ENCODE data around the gene CLMP. TPM values are rescaled to one million over a fixed set of nuclear protein-coding genes. Genes with fewer than 3 reads are reported as not detected.

Gene CLMP
- total and polyA plus RNA-seq, 9 of the 15 experiments (the other 6 are each of a cell fraction or from before 2014, with no cell fraction given): 0.02 to 0.15 (median 0.03) TPM; not detected in 6

- no peak for TF ChIP-seq PHF20 (IDR thresholded peaks at IDR 0.05; ENCODE audit: partially characterized antibody)
- no peak for TF ChIP-seq SMARCC2 (IDR thresholded peaks at IDR 0.05; ENCODE audit: low read depth)
Observed at GRCh38 chr11:123186286-123186685, 8.8 kb downstream of the CLMP start (continued).

GRCh38 chr11:123185326-123185725, 9.7 kb downstream of the CLMP start:
- no peak overlapping the region for H3K27ac ChIP-seq (ENCODE audit: extremely low read depth, low read depth, low read length)
- no TSS peak for BruUV-seq (replicated peaks)
- peaks cover 14 to 65% of the 10 kb centered on the region in 2 experiments; a peak in 4 of 5 replicates for H3K27me3 ChIP-seq (ENCODE audit: control insufficient read depth in 2 of 2, insufficient read depth in 2 of 2, low read length in 2 of 2)
- no peaks in the 10 kb centered on the region for H3K9me1 ChIP-seq (ENCODE audit: control insufficient read depth, insufficient read depth, low read length)
- peak overlapping the region in 1 of 2 experiments; percentile 22; a peak in 1 of 4 replicates for H3K9ac ChIP-seq (ENCODE audit: insufficient read depth in 1 of 2, low read depth in 2 of 2, low read length in 2 of 2)
- CTCF ChIA-PET (ENCODE audit: low intra/inter-chr PET ratio): no interaction called here
- WGBS (ENCODE audit: insufficient coverage, low coverage, missing lambda C conversion rate): 0% methylated on average over 9 of the region's 12 CpGs
- intact Hi-C loops (cut with micrococcal nuclease): no loop called here
- H3K4me3 ChIP-seq: no peak overlapping the region
- DNase-seq (ENCODE audit: extremely low read depth in 1 of 4, low spot score in 3 of 4) (no peak), FAIRE-seq (no peak), ATAC-seq (no peak)
- POLR2A ChIA-PET: no interaction called here
- no peaks in the 10 kb centered on the region for H4K20me1 ChIP-seq (replicated peaks; ENCODE audit: control insufficient read depth, insufficient read depth, low read length)
- no peak for TF ChIP-seq SUPT5H (IDR thresholded peaks at IDR 0.05)
- no peak for TF ChIP-seq BRF1 (IDR thresholded peaks at IDR 0.05; ENCODE audit: borderline replicate concordance, extremely low read depth, insufficient read length)
- no peak for TF ChIP-seq RBBP5 (IDR thresholded peaks at IDR 0.05; ENCODE audit: borderline replicate concordance, insufficient read depth, low read length, poor library complexity, severe bottlenecking)
- TF ChIP-seq ZNF23 (CRISPR knock-in tag; IDR thresholded peaks at IDR 0.05): no peak
- TF ChIP-seq, protein P1, sequence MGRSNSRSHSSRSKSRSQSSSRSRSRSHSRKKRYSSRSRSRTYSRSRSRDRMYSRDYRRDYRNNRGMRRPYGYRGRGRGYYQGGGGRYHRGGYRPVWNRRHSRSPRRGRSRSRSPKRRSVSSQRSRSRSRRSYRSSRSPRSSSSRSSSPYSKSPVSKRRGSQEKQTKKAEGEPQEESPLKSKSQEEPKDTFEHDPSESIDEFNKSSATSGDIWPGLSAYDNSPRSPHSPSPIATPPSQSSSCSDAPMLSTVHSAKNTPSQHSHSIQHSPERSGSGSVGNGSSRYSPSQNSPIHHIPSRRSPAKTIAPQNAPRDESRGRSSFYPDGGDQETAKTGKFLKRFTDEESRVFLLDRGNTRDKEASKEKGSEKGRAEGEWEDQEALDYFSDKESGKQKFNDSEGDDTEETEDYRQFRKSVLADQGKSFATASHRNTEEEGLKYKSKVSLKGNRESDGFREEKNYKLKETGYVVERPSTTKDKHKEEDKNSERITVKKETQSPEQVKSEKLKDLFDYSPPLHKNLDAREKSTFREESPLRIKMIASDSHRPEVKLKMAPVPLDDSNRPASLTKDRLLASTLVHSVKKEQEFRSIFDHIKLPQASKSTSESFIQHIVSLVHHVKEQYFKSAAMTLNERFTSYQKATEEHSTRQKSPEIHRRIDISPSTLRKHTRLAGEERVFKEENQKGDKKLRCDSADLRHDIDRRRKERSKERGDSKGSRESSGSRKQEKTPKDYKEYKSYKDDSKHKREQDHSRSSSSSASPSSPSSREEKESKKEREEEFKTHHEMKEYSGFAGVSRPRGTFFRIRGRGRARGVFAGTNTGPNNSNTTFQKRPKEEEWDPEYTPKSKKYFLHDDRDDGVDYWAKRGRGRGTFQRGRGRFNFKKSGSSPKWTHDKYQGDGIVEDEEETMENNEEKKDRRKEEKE (IDR thresholded peaks at IDR 0.05; ENCODE audit: borderline replicate concordance in 1 of 2, control insufficient read depth in 1 of 2, low read depth in 2 of 2, low read length in 1 of 2): no peak
- no peak overlapping the region for H2AFZ ChIP-seq (ENCODE audit: low read depth, low read length)
- H3K4me1 ChIP-seq (replicated peaks in 1 of 2; ENCODE audit: control insufficient read depth in 2 of 2, insufficient read depth in 2 of 2, low read length in 2 of 2): no peaks in the 10 kb centered on the region
- in situ Hi-C loops (cut with MboI): no loop called here
- H3K36me3 ChIP-seq (ENCODE audit: control insufficient read depth, insufficient read depth, low read length): no peaks in the 10 kb centered on the region
- no peaks in the 10 kb centered on the region for H3K9me3 ChIP-seq (replicated peaks; ENCODE audit: control insufficient read depth, insufficient read depth, low read depth, low read length)
- no peak overlapping the region for H3K4me2 ChIP-seq (ENCODE audit: insufficient read depth, low read length)
- no peaks in the 10 kb centered on the region for H3K79me2 ChIP-seq (ENCODE audit: control insufficient read depth, insufficient read depth, low read length)

Measured in K562 (cell line).